Spinal cord (tissue), 10 donors: Measurements from ENCODE around the gene TWIST1. TPM values are rescaled to one million over a fixed set of nuclear protein-coding genes. Genes with fewer than 3 reads are reported as not detected.

ENCODE experiments used
- DNase-seq, 6 donors: peaks; one replicate each; pipeline versions ENCODE4 v3.0.0 to v3.0.0-alpha.2; 2013 to 2015; ENCODE audit warnings: low spot score in 6 of 6, low read depth in 4 of 6
- H3K27ac ChIP-seq: one replicate; pipeline ENCODE4 v1.5.1; 2013; ENCODE audit warnings: low read depth, low read length, control low read depth
- H3K27me3 ChIP-seq: one replicate; pipeline ENCODE4 v1.6.1; 2013; ENCODE audit warnings: low read length; ENCODE audit not compliant: control insufficient read depth, insufficient read depth
- H3K36me3 ChIP-seq: one replicate; pipeline ENCODE4 v1.6.1; 2013; ENCODE audit warnings: low read length; ENCODE audit not compliant: control insufficient read depth, insufficient read depth
- H3K4me1 ChIP-seq: one replicate; pipeline ENCODE4 v1.6.1; 2013; ENCODE audit warnings: low read length; ENCODE audit not compliant: control insufficient read depth, insufficient read depth
- H3K4me3 ChIP-seq: one replicate; pipeline ENCODE4 v1.5.1; 2013; ENCODE audit warnings: low read depth, low read length, control low read depth
- H3K9me3 ChIP-seq: one replicate; pipeline ENCODE4 v1.6.1; 2013; ENCODE audit warnings: low read length; ENCODE audit not compliant: control insufficient read depth, insufficient read depth
- WGBS: methylation state at CpG from one replicate; pipeline ENCODE4 v1.1.5; 2013; ENCODE audit warnings: missing lambda C conversion rate; ENCODE audit not compliant: insufficient coverage; 5-methylcytosine and 5-hydroxymethylcytosine counted together
- polyA plus RNA-seq, 2 donors: library from polyadenylated mRNA; unstranded; fragments of 120-200 nt; gene quantifications; one replicate each; pipeline ENCODE4 v1.2.1, GENCODE V29; 2013; ENCODE audit not compliant: insufficient read length in 2 of 2
- total RNA-seq, 2 donors: library from RNA; depleted of rRNA in 1 of 2; stranded (reverse); fragments of 120-200 nt in 1 of 2; fragments of >200 nt in 1 of 2; gene quantifications; one replicate each; pipeline versions ENCODE4 v1.2.3 to v1.2.4, GENCODE V29; 2013 to 2014
- donor health status: healthy.

TWIST1 gene
- total and polyA plus RNA-seq, 4 donors = 5.7 to 19.9 (median 6.7) TPM

DNA sequence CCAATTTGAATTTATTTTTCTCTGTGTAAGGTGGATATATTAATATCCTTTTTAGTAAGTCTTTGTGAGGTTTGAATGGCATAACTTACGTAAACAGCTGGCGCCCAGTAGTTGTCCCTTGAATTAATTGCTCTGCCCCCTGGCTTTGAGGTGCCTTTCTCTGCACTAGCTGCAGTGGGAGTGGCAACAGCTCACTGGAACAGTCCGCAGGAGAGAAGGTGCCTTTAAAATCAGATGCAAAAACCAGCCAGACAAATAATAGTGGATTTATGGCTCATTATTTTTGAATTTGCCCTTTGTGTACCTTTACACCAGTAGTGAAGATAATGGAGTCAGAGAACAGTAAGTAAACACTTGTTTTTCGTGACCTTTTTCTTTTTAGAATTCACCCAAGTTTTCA is 16.0 kb upstream of the TWIST1 start:
- Histone ChIP-seq H3K4me1 (no peaks in the 10 kb centered on the region), H3K27ac (no peak overlapping the region), H3K36me3 (no peaks in the 10 kb centered on the region), H3K4me3 (no peak overlapping the region), H3K27me3 (peaks cover 2% of the 10 kb centered on the region), H3K9me3 (no peaks in the 10 kb centered on the region)
- WGBS = 62% methylated on average over 3 of the region's 4 CpGs
- DNase-seq = no peak

DNA sequence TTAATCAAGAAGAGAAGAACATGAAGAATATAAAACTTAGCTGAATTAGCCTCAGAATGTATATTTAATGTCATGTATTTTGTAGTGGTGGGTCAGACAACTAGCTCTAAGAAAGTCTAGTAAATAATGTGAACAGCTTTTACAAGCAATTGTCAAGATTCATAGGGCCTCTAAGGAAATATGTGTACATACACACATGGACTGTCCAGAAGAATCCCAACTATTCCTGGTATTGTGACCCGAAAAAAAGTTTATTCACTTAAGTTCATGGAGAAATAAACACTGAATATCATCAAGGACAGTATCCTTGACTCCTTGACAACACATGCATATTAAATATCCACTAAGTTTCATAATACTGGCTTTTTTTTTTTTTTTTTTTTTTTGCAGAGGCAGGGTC is 11.4 kb upstream of the TWIST1 start:
- no peak overlapping the region for H3K27ac ChIP-seq
- no peaks in the 10 kb centered on the region for H3K4me1 ChIP-seq
- H3K27me3 ChIP-seq = peaks cover 2% of the 10 kb centered on the region
- no peaks in the 10 kb centered on the region for H3K36me3 ChIP-seq
- no peak for DNase-seq
- H3K9me3 ChIP-seq = no peaks in the 10 kb centered on the region
- H3K4me3 ChIP-seq = no peak overlapping the region
- WGBS = no CpG with 5 or more reads among the region's 1 CpG

DNA sequence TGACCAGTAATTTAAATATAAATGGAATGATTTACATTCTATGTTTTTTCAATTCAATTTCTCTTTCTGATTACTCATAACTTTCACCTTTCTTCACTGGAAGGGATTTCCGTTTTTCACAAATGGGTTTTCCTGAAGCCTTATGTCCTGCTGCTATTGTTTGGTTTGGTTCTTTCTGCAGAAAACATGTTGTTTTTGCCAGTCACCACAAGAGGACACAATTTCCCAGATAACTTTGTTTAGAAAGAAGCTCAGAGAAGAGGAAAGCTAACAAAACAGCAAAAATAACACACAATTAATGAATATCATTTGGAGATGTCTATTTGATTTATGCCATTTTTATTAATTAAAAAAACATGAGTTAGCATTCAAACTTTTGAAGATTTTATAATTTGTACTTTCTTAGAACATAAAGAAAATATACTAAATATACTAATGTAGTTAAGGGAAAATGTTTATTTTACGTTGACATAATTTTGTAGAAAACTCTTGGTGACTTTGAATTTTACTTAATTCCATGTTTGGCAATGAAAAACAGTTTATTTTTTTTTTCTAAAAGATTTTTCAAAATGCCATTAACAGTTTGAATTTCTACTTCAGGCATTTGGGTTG is 4.6 kb upstream of the TWIST1 start:
- Histone ChIP-seq H3K27me3 (peaks cover 54% of the 10 kb centered on the region), H3K4me1 (peaks cover 18% of the 10 kb centered on the region), H3K9me3 (no peaks in the 10 kb centered on the region), H3K36me3 (no peaks in the 10 kb centered on the region), H3K4me3 (no peak overlapping the region), H3K27ac (no peak overlapping the region)
- DNase-seq = peak in 3 of 6 donors; percentile 24 to 89 (median 81)
- no CpG with 5 or more reads among the region's 2 CpGs for WGBS

DNA sequence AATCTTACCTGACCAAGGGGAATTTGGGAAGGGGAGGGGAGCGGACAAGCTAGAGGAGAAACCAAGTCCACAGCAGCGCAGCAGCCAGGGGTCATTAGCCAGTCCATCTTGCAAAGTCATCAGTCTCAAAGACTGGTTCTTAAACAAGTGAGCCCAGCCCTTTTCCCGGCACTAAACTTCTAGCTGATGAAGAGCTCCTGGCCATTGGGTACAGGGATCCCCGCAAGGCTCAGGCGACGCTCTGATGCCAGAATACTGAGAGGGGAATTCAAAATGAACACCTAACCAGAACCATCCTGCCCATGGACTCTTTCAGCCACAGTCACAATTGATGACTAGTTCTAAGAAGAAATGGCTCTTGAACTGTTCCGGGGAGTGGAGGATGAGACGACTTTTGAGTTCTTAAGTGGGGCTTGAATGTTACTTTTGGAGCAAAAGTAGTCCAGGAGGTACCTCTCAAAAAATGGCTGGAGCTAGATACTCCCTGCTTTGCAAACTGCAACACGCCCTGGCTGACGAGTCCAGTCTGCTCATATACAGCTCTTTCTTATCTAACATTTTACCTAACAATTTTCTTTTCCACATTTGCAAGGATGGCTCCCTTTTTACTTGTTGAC is 2.5 kb upstream of the TWIST1 start:
- Histone ChIP-seq H3K4me3 (no peak overlapping the region), H3K27ac (no peak overlapping the region), H3K36me3 (no peaks in the 10 kb centered on the region), H3K27me3 (peaks cover 73% of the 10 kb centered on the region), H3K4me1 (peaks cover 26% of the 10 kb centered on the region), H3K9me3 (no peaks in the 10 kb centered on the region)
- 9% methylated on average over 4 of the region's 10 CpGs for WGBS
- DNase-seq = peak in 2 of 6 donors; percentile 26 to 30

DNA sequence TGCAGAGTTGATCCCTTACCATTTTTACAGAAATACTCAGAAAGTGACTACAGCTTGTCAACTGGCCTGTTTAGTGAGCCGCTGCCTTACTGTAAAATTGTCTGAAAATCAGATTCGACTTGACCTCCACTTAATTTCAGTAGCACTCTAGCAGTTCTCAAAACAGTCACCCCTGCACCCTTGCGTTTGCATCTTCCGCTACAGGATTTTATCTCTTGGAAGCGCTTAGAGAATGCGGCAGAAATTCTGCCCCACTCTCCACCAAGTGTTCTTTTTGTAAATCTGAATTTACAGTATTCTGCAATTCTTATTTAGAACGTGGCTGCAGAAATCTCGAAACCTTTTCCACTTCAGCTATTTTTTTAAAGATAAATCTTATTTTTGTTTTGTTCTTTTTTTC is 1.9 kb upstream of the TWIST1 start:
- WGBS = 0% methylated on average over 2 of the region's 8 CpGs
- H3K27me3 ChIP-seq = peaks cover 79% of the 10 kb centered on the region
- no peaks in the 10 kb centered on the region for H3K9me3 ChIP-seq
- peak overlapping the region; percentile 29 for H3K27ac ChIP-seq
- peaks cover 26% of the 10 kb centered on the region for H3K4me1 ChIP-seq
- no peaks in the 10 kb centered on the region for H3K36me3 ChIP-seq
- DNase-seq = peak in 3 of 6 donors; percentile 26 to 44 (median 43)
- H3K4me3 ChIP-seq = no peak overlapping the region

DNA sequence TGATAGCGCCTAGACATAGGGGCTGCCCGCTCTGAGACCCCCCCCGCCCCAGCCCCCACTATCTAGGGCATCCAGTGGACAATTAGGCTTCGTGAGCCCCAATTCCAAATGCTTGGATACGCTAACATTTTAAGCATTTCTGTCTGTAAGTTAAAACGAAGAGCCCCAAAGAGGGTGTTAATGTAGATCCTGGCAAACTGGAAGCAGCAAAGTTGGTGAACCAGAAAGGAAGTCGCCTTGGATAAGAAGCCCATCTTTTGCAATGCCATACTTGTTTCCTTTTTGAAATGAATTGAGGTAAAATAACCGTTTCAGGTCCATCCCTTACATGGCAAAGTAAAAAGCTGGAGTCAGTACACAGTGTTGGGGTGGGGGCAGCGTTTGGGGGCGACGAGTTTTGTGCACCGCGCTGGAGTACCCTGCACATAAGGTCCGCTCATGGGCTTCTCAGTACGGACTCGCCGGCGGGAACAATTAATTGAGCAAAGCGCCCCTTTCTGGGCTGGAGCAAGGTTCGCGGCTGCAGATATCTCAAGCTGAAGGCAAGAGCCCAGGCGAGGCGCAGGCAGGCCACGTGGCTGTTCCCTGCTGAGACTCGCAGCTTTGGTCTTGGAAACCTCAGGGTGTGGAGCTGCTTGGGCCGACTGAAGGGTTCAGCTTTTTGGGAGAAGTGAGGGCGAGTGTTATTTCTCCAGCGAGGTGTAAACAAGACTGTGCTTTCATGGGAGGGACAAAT is 1.4 kb upstream of the TWIST1 start:
- Histone ChIP-seq H3K4me1 (peaks cover 26% of the 10 kb centered on the region), H3K36me3 (no peaks in the 10 kb centered on the region), H3K27ac (peak overlapping the region; percentile 77), H3K4me3 (peak overlapping the region; percentile 48), H3K9me3 (no peaks in the 10 kb centered on the region), H3K27me3 (peaks cover 85% of the 10 kb centered on the region)
- peak in 3 of 6 donors; percentile 19 to 58 (median 26) for DNase-seq
- 2% methylated on average over 23 of the region's 28 CpGs for WGBS

DNA sequence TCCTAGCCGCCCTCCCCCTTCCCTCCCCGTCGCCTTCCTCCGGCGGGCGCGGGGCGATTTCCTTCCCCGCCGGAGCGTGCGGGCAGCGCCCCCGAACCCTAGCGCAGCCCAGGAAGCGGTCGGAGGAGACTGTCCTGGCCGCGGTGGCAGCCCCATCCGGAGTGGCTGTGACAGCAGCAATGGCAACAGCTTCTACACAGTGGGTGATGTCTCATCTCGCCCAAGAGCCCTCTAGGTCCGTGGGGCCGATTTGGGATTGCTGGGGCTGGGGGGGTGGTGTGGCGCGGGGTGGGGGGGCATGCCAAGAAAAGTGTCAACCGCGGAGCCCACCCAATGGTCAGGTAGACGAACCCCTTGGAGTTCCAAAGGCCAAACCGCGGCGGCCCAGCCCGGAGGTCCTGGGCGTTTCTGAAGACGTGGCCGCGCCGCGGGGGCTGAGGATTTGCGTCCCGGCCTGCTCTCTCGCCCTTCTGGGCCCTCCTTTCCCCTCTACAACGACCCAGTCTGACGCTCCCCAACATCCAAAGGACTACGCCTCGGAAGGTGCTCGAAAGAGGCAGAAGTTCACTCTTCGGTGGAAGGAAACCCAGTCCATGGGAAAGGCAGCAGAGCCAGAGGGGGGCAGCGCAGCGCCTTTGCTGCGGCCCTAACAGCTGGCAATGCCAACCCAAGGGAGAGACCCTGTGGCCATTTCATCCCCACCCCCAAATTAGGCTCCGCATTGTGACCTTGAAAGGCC is 603 bp upstream of the TWIST1 start:
- H3K36me3 ChIP-seq = no peaks in the 10 kb centered on the region
- WGBS = under 1% methylated on average over 45 of the region's 51 CpGs
- H3K27ac ChIP-seq = peak overlapping the region; percentile 77
- no peaks in the 10 kb centered on the region for H3K9me3 ChIP-seq
- H3K4me3 ChIP-seq = peak overlapping the region; percentile 48
- H3K27me3 ChIP-seq = peaks cover 88% of the 10 kb centered on the region
- peak in 3 of 6 donors; percentile 5 to 50 (median 13) for DNase-seq
- H3K4me1 ChIP-seq = peaks cover 26% of the 10 kb centered on the region

DNA sequence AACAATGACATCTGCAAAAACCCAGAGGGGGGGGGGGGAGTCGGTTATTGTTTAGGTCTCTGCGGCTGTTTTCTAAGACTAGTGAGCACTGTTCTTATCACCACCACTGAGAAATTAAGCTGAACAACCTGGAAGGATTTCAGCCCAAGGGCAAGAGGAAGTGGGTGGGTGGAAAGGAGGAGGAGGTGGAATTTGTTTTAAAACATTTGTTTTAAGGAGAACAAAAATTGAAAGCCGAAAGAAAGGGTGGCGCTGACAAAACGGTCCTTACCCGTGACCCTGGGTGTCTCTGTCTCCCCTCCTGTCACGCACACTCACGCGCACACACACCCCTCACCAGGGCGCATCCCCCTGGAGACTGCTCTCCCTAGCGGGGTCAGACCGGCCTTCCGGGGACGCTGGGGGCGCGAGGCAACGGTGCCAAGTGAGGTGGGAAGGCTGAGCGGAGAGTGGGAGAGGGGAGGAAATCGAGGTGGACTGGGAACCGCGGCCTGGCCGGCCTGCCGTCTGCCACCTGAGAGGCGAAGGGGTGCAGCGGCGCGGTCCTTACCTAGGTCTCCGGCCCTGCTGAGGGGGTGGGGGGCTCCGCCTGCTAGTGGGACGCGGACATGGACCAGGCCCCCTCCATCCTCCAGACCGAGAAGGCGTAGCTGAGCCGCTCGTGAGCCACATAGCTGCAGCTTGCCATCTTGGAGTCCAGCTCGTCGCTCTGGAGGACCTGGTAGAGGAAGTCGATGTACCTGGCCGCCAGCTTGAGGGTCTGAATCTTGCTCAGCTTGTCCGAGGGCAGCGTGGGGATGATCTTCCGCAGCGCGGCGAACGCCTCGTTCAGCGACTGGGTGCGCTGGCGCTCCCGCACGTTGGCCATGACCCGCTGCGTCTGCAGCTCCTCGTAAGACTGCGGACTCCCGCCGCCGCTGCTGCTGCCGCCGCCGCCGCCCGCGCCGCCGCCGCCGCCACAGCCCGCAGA is 1.0 kb downstream of the TWIST1 start:
- no peaks in the 10 kb centered on the region for H3K36me3 ChIP-seq
- H3K4me3 ChIP-seq = peak overlapping the region; percentile 68
- peak overlapping the region; percentile 45 for H3K27ac ChIP-seq
- peaks cover 97% of the 10 kb centered on the region for H3K27me3 ChIP-seq
- H3K9me3 ChIP-seq = no peaks in the 10 kb centered on the region
- peak in 4 of 6 donors; percentile 25 to 75 (median 64) for DNase-seq
- H3K4me1 ChIP-seq = peaks cover 32% of the 10 kb centered on the region
- WGBS = 0% methylated on average over 58 of the region's 70 CpGs

DNA sequence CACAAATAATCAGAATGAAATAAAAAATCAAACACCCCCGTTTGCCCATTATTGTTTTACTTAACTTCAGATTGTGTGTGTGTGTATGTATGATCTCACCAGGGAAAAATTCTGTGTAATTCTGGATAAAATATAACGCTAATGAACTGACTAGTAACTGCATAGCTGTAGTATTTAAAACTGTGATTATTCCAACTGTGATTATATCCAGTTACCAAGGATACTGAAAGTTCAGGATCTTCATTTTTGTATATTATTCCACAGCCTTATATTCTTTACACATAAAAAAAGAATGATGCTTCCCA is 2.9 kb downstream of the TWIST1 start:
- peak overlapping the region; percentile 68 for H3K4me3 ChIP-seq
- no CpG with 5 or more reads among the region's 2 CpGs for WGBS
- no peak overlapping the region for H3K27ac ChIP-seq
- H3K36me3 ChIP-seq = no peaks in the 10 kb centered on the region
- no peaks in the 10 kb centered on the region for H3K9me3 ChIP-seq
- H3K4me1 ChIP-seq = peaks cover 32% of the 10 kb centered on the region
- DNase-seq = peak in 2 of 6 donors; percentile 35 to 48
- peaks cover 98% of the 10 kb centered on the region for H3K27me3 ChIP-seq
